Activated CD4-positive, alpha-beta T cell treated with anti-CD3 and anti-CD28 coated beads for 36 hours (primary cell): ENCODE measurements around the gene OR2AK2. TPM values are rescaled to one million over a fixed set of nuclear protein-coding genes. Genes with fewer than 3 reads are reported as not detected.

ENCODE experiments used
- ATAC-seq: fragments of 200-7000 bp; cut with Tn5 transposase; one replicate; pipeline ENCODE4 v1.10.0; 2021; ENCODE audit warnings: mild to moderate bottlenecking, moderate library complexity
- CTCF ChIA-PET: fragments of 350-600 bp; sonication (Branson Sonifier 250); formaldehyde crosslinking; loops from one replicate; lab custom pipeline; 2021; ENCODE audit warnings: antibody characterized with exemption; lab: Charles Lee
- POLR2A ChIA-PET: fragments of 350-600 bp; sonication (Branson Sonifier 250); formaldehyde crosslinking; loops from one replicate; lab custom pipeline; 2021; ENCODE audit warnings: antibody characterized with exemption, inconsistent platforms; lab: Charles Lee
- DNase-seq: peaks from one replicate; pipeline ENCODE4 v3.0.0-alpha.2; 2020
- H3K27ac Mint-ChIP-seq: one replicate; pipeline ENCODE4 v1.8.0; 2021; ENCODE audit warnings: mixed read lengths
- H3K27me3 Mint-ChIP-seq: one replicate; pipeline ENCODE4 v1.8.0; 2021; ENCODE audit warnings: mixed read lengths
- H3K36me3 Mint-ChIP-seq: one replicate; pipeline ENCODE4 v1.8.0; 2021; ENCODE audit warnings: low read depth, mixed read lengths
- H3K4me1 Mint-ChIP-seq: one replicate; pipeline ENCODE4 v1.8.0; 2021; ENCODE audit warnings: mixed read lengths
- H3K4me3 Mint-ChIP-seq: one replicate; pipeline ENCODE4 v1.8.0; 2021; ENCODE audit warnings: mild to moderate bottlenecking, moderate library complexity, mixed read lengths
- H3K9me3 Mint-ChIP-seq: one replicate; pipeline ENCODE4 v1.8.0; 2021; ENCODE audit warnings: low read depth, mixed read lengths
- intact Hi-C, 2 experiments: fragments of 100-400 bp; cut with DNase I in 1 of 2; cut with micrococcal nuclease in 1 of 2; formaldehyde crosslinking; loops; one replicate each; pipeline versions ENCODE4 v1.14.2 to v1.15.1; 2022 to 2024; cut with DNase I, micrococcal nuclease
- total RNA-seq, 2 experiments: library from RNA; stranded (reverse); gene quantifications; one replicate each; pipeline ENCODE4 v1.2.3, GENCODE V29; 2021

OR2AK2 gene
- total RNA-seq, 2 experiments from 2014 or later, result not detected

GRCh38 chr1:247961791-247962190, 3.2 kb upstream of the OR2AK2 start:
- ChIA-PET CTCF (no interaction called here), POLR2A (no interaction called here)
- H3K4me3 Mint-ChIP-seq, result no peak overlapping the region
- ATAC-seq (no peak), DNase-seq (no peak)
- H3K36me3 Mint-ChIP-seq, result peaks cover 1% of the 10 kb centered on the region
- no peaks in the 10 kb centered on the region for H3K27me3 Mint-ChIP-seq
- H3K27ac Mint-ChIP-seq, result no peak overlapping the region
- intact Hi-C loops, result no loop called here
- peaks cover 9% of the 10 kb centered on the region for H3K4me1 Mint-ChIP-seq
- peaks cover 2% of the 10 kb centered on the region for H3K9me3 Mint-ChIP-seq

GRCh38 chr1:247962911-247963588, 2.0 kb upstream of the OR2AK2 start:
- H3K27me3 Mint-ChIP-seq, result no peaks in the 10 kb centered on the region
- no peak overlapping the region for H3K4me3 Mint-ChIP-seq
- DNase-seq (no peak), ATAC-seq (no peak)
- peaks cover 9% of the 10 kb centered on the region for H3K4me1 Mint-ChIP-seq
- ChIA-PET CTCF (no interaction called here), POLR2A (no interaction called here)
- peaks cover 3% of the 10 kb centered on the region for H3K36me3 Mint-ChIP-seq
- H3K27ac Mint-ChIP-seq, result no peak overlapping the region
- intact Hi-C loops, result no loop called here
- peaks cover 2% of the 10 kb centered on the region for H3K9me3 Mint-ChIP-seq

GRCh38 chr1:247966532-247967204, 1.6 kb downstream of the OR2AK2 start:
- Mint-ChIP-seq H3K4me1 (peaks cover 9% of the 10 kb centered on the region), H3K36me3 (peaks cover 11% of the 10 kb centered on the region), H3K9me3 (peaks cover 4% of the 10 kb centered on the region), H3K27ac (no peak overlapping the region), H3K27me3 (no peaks in the 10 kb centered on the region), H3K4me3 (no peak overlapping the region)
- intact Hi-C loops, result no loop called here
- ChIA-PET CTCF (no interaction called here), POLR2A (no interaction called here)
- no peak for ATAC-seq
- DNase-seq, result no peak

GRCh38 chr1:247992986-247993385, 28.0 kb downstream of the OR2AK2 start:
- no peak overlapping the region for H3K4me3 Mint-ChIP-seq
- H3K27me3 Mint-ChIP-seq, result no peaks in the 10 kb centered on the region
- peaks cover 6% of the 10 kb centered on the region for H3K9me3 Mint-ChIP-seq
- H3K27ac Mint-ChIP-seq, result no peak overlapping the region
- intact Hi-C loops, result no loop called here
- no peaks in the 10 kb centered on the region for H3K36me3 Mint-ChIP-seq
- no peaks in the 10 kb centered on the region for H3K4me1 Mint-ChIP-seq
- ChIA-PET POLR2A (no interaction called here), CTCF (no interaction called here)
- ATAC-seq, result no peak
- no peak for DNase-seq

- Mint-ChIP-seq H3K4me1 (peaks cover 7% of the 10 kb centered on the region), H3K27ac (no peak overlapping the region), H3K36me3 (no peaks in the 10 kb centered on the region), H3K4me3 (no peak overlapping the region), H3K27me3 (no peaks in the 10 kb centered on the region), H3K9me3 (peaks cover 7% of the 10 kb centered on the region)
- intact Hi-C loops, result no loop called here
- DNase-seq (no peak), ATAC-seq (no peak)
- POLR2A ChIA-PET, result no interaction called here
- CTCF ChIA-PET, result no interaction called here
These were observed 33.8 kb downstream of the OR2AK2 start for GRCh38 chr1:247998811-247999210.

- Mint-ChIP-seq H3K36me3 (no peaks in the 10 kb centered on the region), H3K27me3 (no peaks in the 10 kb centered on the region), H3K4me3 (no peak overlapping the region), H3K27ac (no peak overlapping the region), H3K9me3 (peaks cover 7% of the 10 kb centered on the region), H3K4me1 (peaks cover 7% of the 10 kb centered on the region)
- ChIA-PET POLR2A (no interaction called here), CTCF (no interaction called here)
- ATAC-seq (peak; percentile 63), DNase-seq (no peak)
- intact Hi-C loops, result no loop called here
These were observed 35.1 kb downstream of the OR2AK2 start for GRCh38 chr1:248000169-248000568.

- POLR2A ChIA-PET, result no interaction called here
- H3K4me3 Mint-ChIP-seq, result no peak overlapping the region
- intact Hi-C loops, result no loop called here
- H3K4me1 Mint-ChIP-seq, result no peaks in the 10 kb centered on the region
- ATAC-seq (no peak), DNase-seq (no peak)
- H3K36me3 Mint-ChIP-seq, result peaks cover 8% of the 10 kb centered on the region
- H3K27me3 Mint-ChIP-seq, result no peaks in the 10 kb centered on the region
- H3K27ac Mint-ChIP-seq, result no peak overlapping the region
- peaks cover 43% of the 10 kb centered on the region for H3K9me3 Mint-ChIP-seq
- CTCF ChIA-PET, result no interaction called here
These were observed 42.7 kb downstream of the OR2AK2 start for GRCh38 chr1:248007778-248008177.

- intact Hi-C loops, result no loop called here
- DNase-seq (no peak), ATAC-seq (no peak)
- peaks cover 38% of the 10 kb centered on the region for H3K9me3 Mint-ChIP-seq
- peaks cover 8% of the 10 kb centered on the region for H3K36me3 Mint-ChIP-seq
- no peaks in the 10 kb centered on the region for H3K27me3 Mint-ChIP-seq
- no peak overlapping the region for H3K27ac Mint-ChIP-seq
- no peak overlapping the region for H3K4me3 Mint-ChIP-seq
- H3K4me1 Mint-ChIP-seq, result no peaks in the 10 kb centered on the region
- POLR2A ChIA-PET, result no interaction called here
- CTCF ChIA-PET, result no interaction called here
These were observed 44.6 kb downstream of the OR2AK2 start for GRCh38 chr1:248009681-248010080.

- no peak within 1 kb of the TSS for H3K27ac Mint-ChIP-seq
- H3K9me3 Mint-ChIP-seq, result peaks cover 33% of the 10 kb centered on the region
- no peak for DNase-seq
- POLR2A ChIA-PET, result no interaction called here
- ATAC-seq, result no peak
- no peaks in the 10 kb centered on the region for H3K27me3 Mint-ChIP-seq
- peaks cover 5% of the 10 kb centered on the region for H3K36me3 Mint-ChIP-seq
- CTCF ChIA-PET, result no interaction called here
- no peak within 1 kb of the TSS for H3K4me3 Mint-ChIP-seq
- intact Hi-C loops, result no loop called here
- no peaks in the 10 kb centered on the region for H3K4me1 Mint-ChIP-seq
These were observed 48.2 kb downstream of the OR2AK2 start, which contains the start of gene OR2L5 for GRCh38 chr1:248013229-248013710. OR2L5 (plus strand) TSS chr1:248013660; CDS start chr1:248021948, 8,288 bp downstream.

- CTCF ChIA-PET, result no interaction called here
- no peaks in the 10 kb centered on the region for H3K4me1 Mint-ChIP-seq
- H3K9me3 Mint-ChIP-seq, result peaks cover 18% of the 10 kb centered on the region
- no peak overlapping the region for H3K4me3 Mint-ChIP-seq
- H3K27ac Mint-ChIP-seq, result no peak overlapping the region
- H3K27me3 Mint-ChIP-seq, result no peaks in the 10 kb centered on the region
- POLR2A ChIA-PET, result no interaction called here
- no peak for ATAC-seq
- intact Hi-C loops, result no loop called here
- DNase-seq, result no peak
- peaks cover 2% of the 10 kb centered on the region for H3K36me3 Mint-ChIP-seq
These were observed 50.8 kb downstream of the OR2AK2 start for GRCh38 chr1:248015803-248016202.
